Mesendoderm (in vitro differentiated cells): ENCODE results near the gene SPTAN1.
A peak's percentile ranks its signal among the peaks of the same experiment; 100 is the strongest.
"Not testable (repeated sequence)": the region's sequence is repeated elsewhere in the genome, so short reads cannot be mapped to it uniquely, and the experiment has no call there.

Experiments
- DNase-seq: peaks from one replicate; pipeline ENCODE4 v3.0.0; 2013
- H2AK5ac ChIP-seq: 2 replicates; pipeline ENCODE4 v1.6.1; 2013; ENCODE audit warnings: low read length, inconsistent platforms
- H2BK120ac ChIP-seq: 2 replicates; pipeline ENCODE4 v1.6.1; 2013; ENCODE audit warnings: low read depth, mild to moderate bottlenecking, low read length, moderate library complexity, mixed read lengths
- H2BK15ac ChIP-seq: replicated peaks from 2 replicates; pipeline ENCODE4 v1.6.1; 2013; ENCODE audit warnings: low read depth, mild to moderate bottlenecking, moderate library complexity
- H2BK5ac ChIP-seq: 2 replicates; pipeline ENCODE4 v1.6.1; 2013; ENCODE audit warnings: low read length, inconsistent platforms
- H3K18ac ChIP-seq: 2 replicates; pipeline ENCODE4 v1.6.1; 2013; ENCODE audit warnings: mild to moderate bottlenecking, low read length, mixed read lengths
- H3K23ac ChIP-seq: one replicate; pipeline ENCODE4 v1.6.1; 2013; ENCODE audit warnings: low read length
- H3K27ac ChIP-seq: 2 replicates; pipeline ENCODE4 v1.5.1; 2013; ENCODE audit warnings: low read depth, mild to moderate bottlenecking, inconsistent platforms, low read length, moderate library complexity
- H3K27me3 ChIP-seq: 2 replicates; pipeline ENCODE4 v1.6.1; 2013; ENCODE audit warnings: low read length, control low read depth, mild to moderate bottlenecking, inconsistent platforms; ENCODE audit not compliant: insufficient read depth, poor library complexity
- H3K36me3 ChIP-seq: 2 replicates; pipeline ENCODE4 v1.6.1; 2013; ENCODE audit warnings: low read length, inconsistent platforms; ENCODE audit not compliant: control insufficient read depth, insufficient read depth
- H3K4ac ChIP-seq: one replicate; pipeline ENCODE4 v1.6.1; 2013; ENCODE audit warnings: low read depth, mild to moderate bottlenecking, low read length, moderate library complexity
- H3K4me1 ChIP-seq: 2 replicates; pipeline ENCODE4 v1.6.1; 2013; ENCODE audit warnings: low read depth, low read length, inconsistent platforms; ENCODE audit not compliant: control insufficient read depth
- H3K4me2 ChIP-seq: 2 replicates; pipeline ENCODE4 v1.6.1; 2013; ENCODE audit warnings: low read length
- H3K4me3 ChIP-seq: 2 replicates; pipeline ENCODE4 v1.5.1; 2013; ENCODE audit warnings: mild to moderate bottlenecking, low read length
- H3K56ac ChIP-seq: one replicate; pipeline ENCODE4 v1.6.1; 2013; ENCODE audit warnings: low read length
- H3K79me1 ChIP-seq: 2 replicates; pipeline ENCODE4 v1.6.1; 2013; ENCODE audit warnings: low read length, inconsistent platforms
- H3K79me2 ChIP-seq: 2 replicates; pipeline ENCODE4 v1.6.1; 2013; ENCODE audit warnings: mild to moderate bottlenecking, low read length; ENCODE audit not compliant: control insufficient read depth, insufficient read depth
- H3K9ac ChIP-seq: 2 replicates; pipeline ENCODE4 v1.6.1; 2013; ENCODE audit warnings: low read length, inconsistent platforms
- H4K5ac ChIP-seq: one replicate; pipeline ENCODE4 v1.6.1; 2013; ENCODE audit warnings: low read length
- H4K8ac ChIP-seq: one replicate; pipeline ENCODE4 v1.6.1; 2013; ENCODE audit warnings: low read depth, mild to moderate bottlenecking, control low read depth, low read length, moderate library complexity
- WGBS: extraction: QIAGEN DNeasy Blood & Tissue Kit; methylation state at CpG from one replicate; pipeline ENCODE4 v1.1.7; 2013; ENCODE audit warnings: low lambda C conversion rate, missing lambda C conversion rate; ENCODE audit not compliant: insufficient coverage; ENCODE audit errors: extremely low coverage; 5-methylcytosine and 5-hydroxymethylcytosine counted together

SPTAN1 gene

GRCh38 chr9:128505906-128506305, 46.5 kb upstream of the SPTAN1 start:
- H3K9ac ChIP-seq, H4K8ac ChIP-seq, H3K56ac ChIP-seq, H3K79me2 ChIP-seq, H3K27ac ChIP-seq, DNase-seq, H2BK15ac ChIP-seq, H2AK5ac ChIP-seq, H3K4ac ChIP-seq, H3K27me3 ChIP-seq, H4K5ac ChIP-seq, H3K36me3 ChIP-seq, H3K18ac ChIP-seq, H3K79me1 ChIP-seq, H3K4me2 ChIP-seq, H2BK120ac ChIP-seq, H3K4me1 ChIP-seq, H3K4me3 ChIP-seq, H3K23ac ChIP-seq, H2BK5ac ChIP-seq: not testable (repeated sequence)
- WGBS: no CpG with 5 or more reads among the region's 12 CpGs

- H3K79me1 ChIP-seq: no peaks in the 10 kb centered on the region
- WGBS: 100% methylated on average over 1 of the region's 9 CpGs
- H3K79me2 ChIP-seq: no peaks in the 10 kb centered on the region
- H3K4me2 ChIP-seq: no peak overlapping the region
- H3K36me3 ChIP-seq: no peaks in the 10 kb centered on the region
- no peaks in the 10 kb centered on the region for H3K4me1 ChIP-seq
- H3K56ac ChIP-seq: no peak overlapping the region
- H3K9ac ChIP-seq: no peak overlapping the region
- no peak overlapping the region for H2BK5ac ChIP-seq
- H3K27ac ChIP-seq: no peak overlapping the region
- H3K23ac ChIP-seq: no peak overlapping the region
- no peak overlapping the region for H2BK15ac ChIP-seq
- no peak overlapping the region for H4K8ac ChIP-seq
- no peak overlapping the region for H3K4me3 ChIP-seq
- no peak overlapping the region for H2AK5ac ChIP-seq
- no peak overlapping the region for H3K4ac ChIP-seq
- H3K27me3 ChIP-seq: no peaks in the 10 kb centered on the region
- no peak overlapping the region for H2BK120ac ChIP-seq
- DNase-seq: no peak
- no peak overlapping the region for H4K5ac ChIP-seq
- H3K18ac ChIP-seq: no peak overlapping the region
Measured at GRCh38 chr9:128512820-128513219, 39.6 kb upstream of the SPTAN1 start.

GRCh38 chr9:128521956-128522355, 30.4 kb upstream of the SPTAN1 start:
- H4K8ac ChIP-seq: no peak overlapping the region
- no CpG with 5 or more reads among the region's 6 CpGs for WGBS
- no peak overlapping the region for H2AK5ac ChIP-seq
- H3K79me2 ChIP-seq: no peaks in the 10 kb centered on the region
- H3K9ac ChIP-seq: no peak overlapping the region
- no peak overlapping the region for H3K23ac ChIP-seq
- no peak overlapping the region for H3K4me2 ChIP-seq
- H2BK15ac ChIP-seq: no peak overlapping the region
- no peak overlapping the region for H2BK120ac ChIP-seq
- H3K79me1 ChIP-seq: no peaks in the 10 kb centered on the region
- H3K27ac ChIP-seq: no peak overlapping the region
- no peak overlapping the region for H2BK5ac ChIP-seq
- no peak overlapping the region for H3K4ac ChIP-seq
- no peaks in the 10 kb centered on the region for H3K36me3 ChIP-seq
- no peak overlapping the region for H3K18ac ChIP-seq
- no peaks in the 10 kb centered on the region for H3K4me1 ChIP-seq
- H3K27me3 ChIP-seq: no peaks in the 10 kb centered on the region
- no peak overlapping the region for H4K5ac ChIP-seq
- H3K56ac ChIP-seq: no peak overlapping the region
- no peak for DNase-seq
- H3K4me3 ChIP-seq: no peak overlapping the region

- no peaks in the 10 kb centered on the region for H3K27me3 ChIP-seq
- H3K4me2 ChIP-seq: no peak overlapping the region
- no peaks in the 10 kb centered on the region for H3K79me2 ChIP-seq
- no peak overlapping the region for H4K5ac ChIP-seq
- DNase-seq: peak; percentile 14
- H3K18ac ChIP-seq: no peak overlapping the region
- H2BK5ac ChIP-seq: no peak overlapping the region
- no peaks in the 10 kb centered on the region for H3K79me1 ChIP-seq
- H3K4ac ChIP-seq: no peak overlapping the region
- H3K27ac ChIP-seq: no peak overlapping the region
- no peak overlapping the region for H2BK15ac ChIP-seq
- H3K9ac ChIP-seq: no peak overlapping the region
- no peak overlapping the region for H3K4me3 ChIP-seq
- no peak overlapping the region for H2BK120ac ChIP-seq
- no peaks in the 10 kb centered on the region for H3K4me1 ChIP-seq
- no peak overlapping the region for H2AK5ac ChIP-seq
- peaks cover 1% of the 10 kb centered on the region for H3K36me3 ChIP-seq
- WGBS: no CpG with 5 or more reads among the region's 13 CpGs
- H4K8ac ChIP-seq: no peak overlapping the region
- H3K56ac ChIP-seq: no peak overlapping the region
- no peak overlapping the region for H3K23ac ChIP-seq
Measured at GRCh38 chr9:128523199-128523925, 29.0 kb upstream of the SPTAN1 start.

- Histone ChIP-seq H4K8ac (no peak overlapping the region), H3K27ac (no peak overlapping the region), H3K18ac (no peak overlapping the region), H3K56ac (no peak overlapping the region), H3K4me1 (no peaks in the 10 kb centered on the region), H3K36me3 (peaks cover 1% of the 10 kb centered on the region), H3K4me2 (no peak overlapping the region), H2BK120ac (no peak overlapping the region), H3K4ac (no peak overlapping the region), H2BK15ac (no peak overlapping the region), H3K27me3 (no peaks in the 10 kb centered on the region), H4K5ac (no peak overlapping the region), H3K9ac (no peak overlapping the region), H3K4me3 (no peak overlapping the region), H2BK5ac (no peak overlapping the region), H3K23ac (no peak overlapping the region), H2AK5ac (no peak overlapping the region), H3K79me1 (no peaks in the 10 kb centered on the region), H3K79me2 (no peaks in the 10 kb centered on the region)
- WGBS: no CpG with 5 or more reads among the region's 2 CpGs
- DNase-seq: no peak
Measured at GRCh38 chr9:128526720-128527119, 25.7 kb upstream of the SPTAN1 start.
